ENCODE measurements around the gene ESPN. TPM values are rescaled to one million over a fixed set of nuclear protein-coding genes. Genes with fewer than 3 reads are reported as not detected.

Gene ESPN
- total RNA-seq, 1 experiment from 2014 or later: not detected

DNA sequence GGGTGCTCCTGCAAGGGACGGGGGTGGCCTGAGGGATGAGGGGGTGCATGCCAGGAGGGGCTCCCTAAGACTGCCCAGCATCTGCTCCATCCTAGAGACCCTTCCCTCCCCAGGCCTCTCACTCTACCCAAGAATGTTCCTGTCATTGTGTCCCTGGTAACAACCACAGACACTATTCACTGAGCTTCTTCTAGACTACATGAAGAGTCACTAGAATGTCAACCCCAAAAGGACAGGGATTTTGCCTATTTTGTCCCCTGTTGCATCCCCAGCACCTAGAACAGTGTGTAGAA, 38.5 kb downstream of the ESPN start:
- DNase-seq (ENCODE audit: low read depth): no peak

DNA sequence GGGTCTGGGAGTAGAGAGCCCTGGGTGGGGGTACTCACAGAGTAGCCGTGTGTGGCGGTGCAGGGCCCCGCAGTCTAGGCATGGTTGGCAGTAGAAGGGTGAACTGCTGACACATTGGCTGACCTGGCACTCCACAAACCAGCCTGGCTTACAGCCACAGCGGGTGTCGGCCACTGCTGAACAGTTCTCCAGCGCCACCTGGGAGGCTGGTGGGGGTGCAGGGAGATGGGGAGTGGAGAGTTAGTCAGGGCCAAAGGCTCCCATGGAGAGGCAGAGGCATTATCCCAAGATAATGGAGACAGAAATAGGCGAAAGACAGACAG, 39.9 kb downstream of the ESPN start:
- no peak for DNase-seq (ENCODE audit: low read depth)

DNA sequence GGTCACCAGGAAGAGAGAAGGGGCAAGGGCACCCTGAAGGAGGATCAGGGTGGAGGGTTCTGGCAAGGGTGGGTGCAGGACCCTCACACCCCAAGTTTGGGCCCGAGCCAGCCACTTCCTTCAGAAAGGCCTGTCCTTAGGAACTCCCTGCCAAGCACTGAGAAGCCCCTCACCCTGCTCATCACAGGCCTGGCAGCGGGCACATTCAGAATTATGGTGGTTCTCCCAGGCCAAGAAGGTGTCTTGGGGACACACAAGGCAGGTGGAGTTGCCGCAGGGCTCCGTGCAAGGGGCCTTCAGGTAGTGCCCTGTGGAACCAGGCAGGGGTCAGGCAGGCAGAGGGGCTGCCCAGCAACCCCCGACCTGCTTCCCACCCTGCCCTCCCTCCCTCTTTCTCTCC, 40.3 kb downstream of the ESPN start:
- DNase-seq (ENCODE audit: low read depth): no peak

DNA sequence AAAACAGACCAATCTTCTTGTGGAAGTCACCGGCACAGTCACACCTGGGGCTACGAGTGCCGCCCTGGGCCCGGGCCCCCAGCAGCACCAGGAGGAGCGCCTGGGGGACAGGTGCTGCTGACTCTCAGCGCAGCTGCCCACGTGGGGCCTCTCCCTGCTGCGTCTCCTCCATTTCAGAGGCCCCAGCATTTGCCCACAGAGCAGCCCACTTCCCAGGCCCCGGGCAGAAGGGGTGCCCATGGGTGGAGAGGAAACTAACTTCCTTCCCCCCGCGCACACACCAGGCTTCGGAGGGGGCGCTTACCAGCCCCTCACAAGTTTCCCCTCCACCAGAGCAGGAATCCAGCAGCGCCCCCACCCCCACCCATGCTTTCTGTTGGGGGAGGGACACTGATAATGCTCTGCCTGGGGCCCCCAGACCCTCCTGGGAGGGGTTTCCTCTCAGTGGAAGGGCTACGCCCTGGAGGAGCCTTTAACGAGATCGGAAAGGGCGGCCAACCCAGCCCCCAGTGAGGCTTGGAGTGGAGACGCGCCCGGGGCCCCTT, 41.0 kb downstream of the ESPN start:
- DNase-seq (ENCODE audit: low read depth): no peak

DNA sequence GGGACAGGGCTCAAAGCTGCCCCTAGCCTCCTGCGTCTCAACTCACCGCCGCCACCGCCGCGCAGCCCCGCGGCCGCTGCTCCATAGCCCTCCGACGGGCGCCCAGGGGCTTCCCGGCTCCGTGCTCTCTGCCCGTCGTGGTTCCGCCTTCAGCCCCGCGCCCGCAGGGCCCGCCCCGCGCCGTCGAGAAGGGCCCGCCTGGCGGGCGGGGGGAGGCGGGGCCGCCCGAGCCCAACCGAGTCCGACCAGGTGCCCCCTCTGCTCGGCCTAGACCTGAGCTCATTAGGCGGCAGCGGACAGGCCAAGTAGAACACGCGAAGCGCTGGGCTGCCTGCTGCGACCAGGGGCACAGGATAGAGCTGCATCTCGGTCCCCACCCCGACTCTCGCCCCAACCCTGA, 41.4 kb downstream of the ESPN start, which contains the start of gene TNFRSF25:
Gene TNFRSF25, minus strand, starts transcription at position 151 of the 400 bp plus-strand sequence. Its CDS starts 66 bp downstream, at position 85.
- no peak for DNase-seq (ENCODE audit: low read depth)

DNA sequence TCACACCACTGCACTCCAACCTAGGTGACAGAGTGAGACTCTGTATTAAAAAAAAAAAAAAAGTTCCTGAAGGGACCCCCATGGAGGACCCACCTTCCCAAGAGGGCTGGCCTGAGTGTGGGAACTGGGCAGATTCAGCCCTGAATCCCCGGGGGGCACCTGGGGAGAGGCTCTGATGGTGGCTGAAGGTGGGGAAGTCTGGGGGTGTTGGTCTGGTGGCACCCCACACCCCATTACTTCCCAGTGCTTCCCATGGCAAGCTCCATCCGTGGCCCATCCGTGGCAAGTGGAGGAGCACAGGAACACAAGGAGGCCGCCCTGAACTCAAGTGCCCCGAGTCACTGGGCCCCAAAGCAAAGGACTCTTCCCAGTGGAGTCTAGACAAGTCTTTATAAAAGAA, 42.2 kb downstream of the ESPN start:
- no peak for DNase-seq (ENCODE audit: low read depth)

DNA sequence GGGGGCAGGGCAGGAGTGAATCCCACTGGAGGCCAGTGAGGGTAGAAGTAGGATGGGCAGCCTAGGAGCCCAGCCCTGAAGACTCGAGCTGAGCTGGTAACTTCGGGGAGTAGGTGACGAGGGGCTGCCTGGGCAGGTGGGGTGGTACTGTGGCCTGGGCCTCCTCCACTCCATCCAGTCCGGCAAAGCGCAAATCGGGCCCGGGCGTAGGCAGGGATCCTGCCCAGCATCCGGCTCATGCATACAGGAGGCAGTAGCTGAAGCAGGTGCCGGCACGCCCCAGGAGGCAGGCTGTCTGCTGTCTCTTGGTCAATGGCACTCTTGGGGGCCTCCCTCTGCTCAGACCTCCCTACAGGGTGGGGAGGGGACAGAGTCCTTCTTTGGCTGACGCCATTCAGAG, 42.6 kb downstream of the ESPN start:
- DNase-seq (ENCODE audit: low read depth): no peak

DNA sequence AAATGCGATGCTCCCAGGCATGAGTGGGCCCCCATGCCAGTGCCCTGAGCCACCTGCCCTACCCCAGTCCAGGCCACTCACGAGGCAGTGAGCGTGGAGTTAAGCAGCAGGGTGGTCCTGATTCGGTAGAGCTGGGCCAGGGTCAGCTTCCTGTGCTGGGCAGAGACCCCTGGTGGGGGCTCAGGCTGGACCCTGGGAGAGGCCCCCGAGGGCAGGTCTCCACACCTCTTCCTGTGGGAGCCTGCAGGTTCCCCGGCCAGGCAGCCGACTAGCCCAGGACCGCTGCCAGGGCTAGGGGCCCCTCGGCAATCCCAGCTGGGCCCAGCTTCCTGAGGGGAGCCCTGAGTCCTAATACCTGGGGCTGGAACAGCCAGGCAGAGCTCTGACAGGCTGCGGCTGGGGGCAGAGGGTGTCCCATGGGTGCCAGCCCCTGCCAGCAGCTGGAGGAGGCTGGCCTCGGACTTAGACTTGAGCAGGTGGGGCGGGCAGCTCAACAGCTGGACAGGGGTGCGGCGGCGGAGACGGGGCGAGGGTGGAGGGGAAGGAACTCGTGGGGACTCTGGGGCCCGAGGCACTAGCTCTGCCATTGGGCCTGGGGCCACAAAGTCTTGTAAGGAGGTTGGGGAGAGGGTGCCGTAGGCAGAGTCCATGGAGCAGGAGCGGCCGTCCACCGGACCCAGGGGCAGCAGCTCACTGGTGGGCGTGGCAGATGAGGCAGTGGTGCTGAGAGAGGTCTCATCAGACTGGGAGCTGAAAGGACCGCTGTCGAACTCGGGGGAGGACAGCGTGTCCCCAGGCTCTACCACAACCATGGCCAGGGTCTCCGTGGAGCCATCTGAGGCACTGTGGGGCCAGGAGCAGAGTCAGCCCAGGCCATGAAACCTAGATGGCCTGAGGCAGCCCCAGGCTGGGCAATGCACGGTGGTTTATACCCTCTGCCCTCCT, 43.4 kb downstream of the ESPN start:
- DNase-seq (ENCODE audit: low read depth): no peak

DNA sequence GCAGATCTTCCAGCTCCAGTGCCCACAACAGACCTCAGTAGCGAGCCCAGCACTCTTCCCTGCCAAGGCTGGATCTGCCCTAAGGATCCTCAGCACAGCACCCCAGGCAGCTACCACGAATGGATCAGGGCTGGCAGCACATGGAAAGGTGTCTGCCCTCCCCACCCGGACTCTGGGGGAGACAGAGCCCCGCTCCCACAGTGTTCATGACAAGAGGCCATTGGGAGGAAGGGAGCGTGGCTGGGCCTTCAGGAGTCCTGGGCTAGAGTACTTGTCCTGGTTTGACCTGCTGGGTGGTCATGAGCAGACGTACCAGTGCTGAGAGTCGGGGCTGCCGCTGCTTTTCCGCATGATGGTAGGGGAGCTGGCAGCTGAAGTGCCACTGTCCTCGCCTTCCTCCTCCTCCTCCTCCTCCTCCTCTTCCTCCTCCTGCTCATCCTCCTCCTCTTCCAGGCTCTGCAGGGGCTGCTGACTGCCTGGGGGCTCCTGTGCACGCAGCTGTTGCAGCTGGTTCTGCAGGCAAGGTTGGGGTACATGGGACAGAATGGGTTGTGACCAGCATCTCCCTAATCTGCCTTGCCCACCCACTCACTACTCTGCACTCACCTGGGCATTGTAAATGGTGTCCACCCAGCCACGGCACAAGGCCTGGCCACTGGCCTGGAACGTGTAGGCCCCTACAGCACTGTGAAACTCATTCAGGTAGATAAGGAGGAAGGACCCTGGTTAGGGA, 44.3 kb downstream of the ESPN start:
- no peak for DNase-seq (ENCODE audit: low read depth)

DNA sequence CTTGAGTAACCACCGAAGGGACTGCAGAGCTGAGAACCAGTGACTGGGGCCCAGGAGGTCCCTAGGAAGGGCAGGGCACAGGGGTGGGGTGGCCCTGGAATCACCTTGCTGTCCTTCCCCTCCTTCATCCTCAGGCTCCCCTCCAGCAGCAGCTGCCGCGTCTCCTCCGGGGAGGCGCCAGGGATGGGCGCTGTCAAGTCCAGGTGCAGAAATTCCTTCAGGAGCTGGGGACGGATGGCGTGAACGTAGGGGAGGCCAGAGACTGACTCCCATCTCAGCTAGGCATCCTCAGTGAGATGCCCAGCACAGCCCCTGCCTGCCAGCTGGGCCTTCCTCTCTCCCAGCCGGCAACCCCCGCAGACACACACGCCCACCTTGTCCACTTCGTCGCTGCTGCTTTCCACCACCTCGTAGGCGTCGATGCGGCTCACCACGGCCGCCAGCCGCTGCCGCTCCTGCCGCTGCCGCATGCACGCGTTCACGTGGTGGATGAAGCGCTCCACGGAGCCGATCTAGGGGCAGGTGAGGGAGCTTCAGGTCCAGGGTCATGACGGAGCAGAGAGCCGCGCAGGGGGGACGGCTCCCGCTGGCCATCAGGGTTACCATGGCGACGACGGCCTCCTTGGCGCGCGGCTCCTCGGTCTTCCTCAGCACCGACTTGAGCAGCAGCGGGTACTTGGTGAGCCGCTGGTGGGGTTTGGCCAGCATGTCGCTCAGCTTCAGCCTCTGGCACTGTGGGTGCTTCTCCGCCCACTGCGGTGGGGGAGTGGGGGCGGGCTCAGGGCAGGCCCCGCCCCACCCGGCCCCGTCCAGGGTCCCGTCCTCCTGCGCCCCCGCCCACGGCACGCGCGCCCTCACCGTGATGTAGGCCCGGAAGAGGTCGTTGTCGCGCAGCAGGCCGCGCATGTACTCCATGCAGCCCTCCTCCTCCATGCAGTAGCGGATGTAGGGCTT, 45.8 kb downstream of the ESPN start:
- DNase-seq (ENCODE audit: low read depth): no peak

DNA sequence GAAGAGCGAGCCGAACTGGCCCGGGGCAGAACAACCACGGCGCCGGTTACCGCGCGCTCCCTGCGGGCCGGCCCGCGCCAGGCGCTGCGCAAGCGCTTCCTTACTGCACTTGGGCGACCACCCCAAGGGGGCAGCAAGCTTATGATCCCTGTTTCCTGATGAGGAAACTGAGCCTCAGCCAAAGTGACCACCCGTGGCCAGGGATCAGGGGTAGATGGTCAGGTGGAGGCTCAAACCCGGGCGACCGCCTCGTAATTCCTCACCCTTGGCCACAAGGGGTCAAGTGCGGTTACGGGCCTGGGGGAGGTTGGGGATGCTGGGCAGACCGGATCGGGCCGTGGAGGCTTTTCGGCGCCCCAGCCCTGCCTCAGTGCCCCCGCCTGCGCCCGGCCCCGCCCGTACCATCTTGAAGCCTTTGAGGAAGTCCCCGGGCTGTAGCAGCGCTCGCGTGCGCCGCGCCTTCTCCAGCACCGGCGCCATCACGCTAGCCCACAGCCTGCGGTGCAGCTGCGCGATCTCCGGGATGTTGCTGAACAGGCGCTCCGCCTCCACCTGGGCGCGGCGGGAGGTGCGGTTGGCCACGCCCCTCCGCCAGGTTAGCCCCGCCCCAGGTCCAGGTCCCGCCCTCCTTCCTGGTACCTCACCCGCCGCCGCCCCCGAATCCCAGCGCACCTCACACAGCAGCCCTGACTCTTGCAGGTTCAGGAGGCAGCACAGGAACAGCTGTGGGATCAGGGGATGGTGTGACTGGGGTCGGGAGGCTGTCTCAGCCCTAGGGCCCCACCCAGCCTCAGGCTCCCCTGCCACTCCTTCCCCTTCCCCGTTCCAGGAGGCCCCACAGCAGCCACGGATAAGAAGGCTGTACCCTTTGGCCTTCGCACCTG, 46.8 kb downstream of the ESPN start:
- DNase-seq (ENCODE audit: low read depth): no peak

DNA sequence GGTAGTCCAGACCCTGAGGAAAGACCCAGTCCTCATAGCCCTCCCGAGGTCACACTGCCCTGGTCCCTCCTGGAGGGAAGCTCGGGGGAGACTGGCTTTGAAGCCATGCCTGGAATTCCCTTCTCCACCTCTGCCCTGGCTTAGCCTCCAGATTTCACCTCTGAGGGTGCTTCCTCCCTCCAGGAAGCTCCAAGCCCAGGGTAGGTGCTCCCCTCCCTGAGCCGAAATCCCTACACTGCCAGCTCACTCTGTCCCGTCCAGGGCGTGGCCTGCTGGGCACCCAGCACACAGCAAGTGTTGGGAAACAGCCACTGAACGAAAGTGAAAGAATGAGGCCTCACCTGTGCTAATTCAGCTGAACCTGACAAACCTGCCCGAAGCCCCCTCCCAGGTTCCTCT, 47.4 kb downstream of the ESPN start:
- no peak for DNase-seq (ENCODE audit: low read depth)

DNA sequence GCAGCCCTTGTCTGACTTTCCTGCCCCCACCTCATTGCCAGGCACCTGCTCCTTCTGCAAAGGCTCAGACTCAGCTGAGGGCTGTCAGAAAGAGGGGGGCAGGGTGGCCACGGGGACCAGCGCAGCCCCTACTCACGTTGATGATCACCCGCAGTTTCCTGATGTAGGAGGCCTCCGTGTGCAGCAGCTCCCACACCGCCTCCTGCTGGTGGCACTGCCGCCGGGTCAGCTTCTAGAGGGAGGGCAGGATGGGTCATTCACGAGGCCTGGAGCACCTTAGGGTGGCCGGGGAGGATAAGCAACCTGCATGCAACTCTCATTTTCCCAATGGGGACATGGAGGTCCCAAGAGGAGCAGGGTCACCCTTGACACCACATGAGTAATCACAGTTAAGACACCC, 47.8 kb downstream of the ESPN start:
- DNase-seq (ENCODE audit: low read depth): no peak

DNA sequence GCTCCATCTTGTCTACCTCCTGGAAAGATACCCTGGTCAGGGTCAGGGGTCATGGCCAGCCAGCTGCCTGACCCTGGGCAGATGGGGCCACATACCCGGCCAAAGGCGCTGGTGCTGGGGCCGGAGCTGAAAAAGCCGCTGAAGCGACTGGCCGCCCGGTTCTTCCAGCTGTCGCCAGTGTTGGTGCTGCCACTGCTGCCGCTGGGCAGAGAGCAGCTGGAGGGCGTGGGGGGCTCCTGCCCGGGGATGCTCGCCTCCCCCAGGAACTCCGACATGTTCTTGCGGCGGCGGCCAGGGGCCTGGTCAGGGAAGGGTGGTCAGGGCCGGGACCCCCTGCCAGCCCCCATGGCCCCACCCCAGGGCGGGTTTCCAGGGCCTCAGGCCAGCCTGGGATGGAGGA, 48.6 kb downstream of the ESPN start:
- no peak for DNase-seq (ENCODE audit: low read depth)

DNA sequence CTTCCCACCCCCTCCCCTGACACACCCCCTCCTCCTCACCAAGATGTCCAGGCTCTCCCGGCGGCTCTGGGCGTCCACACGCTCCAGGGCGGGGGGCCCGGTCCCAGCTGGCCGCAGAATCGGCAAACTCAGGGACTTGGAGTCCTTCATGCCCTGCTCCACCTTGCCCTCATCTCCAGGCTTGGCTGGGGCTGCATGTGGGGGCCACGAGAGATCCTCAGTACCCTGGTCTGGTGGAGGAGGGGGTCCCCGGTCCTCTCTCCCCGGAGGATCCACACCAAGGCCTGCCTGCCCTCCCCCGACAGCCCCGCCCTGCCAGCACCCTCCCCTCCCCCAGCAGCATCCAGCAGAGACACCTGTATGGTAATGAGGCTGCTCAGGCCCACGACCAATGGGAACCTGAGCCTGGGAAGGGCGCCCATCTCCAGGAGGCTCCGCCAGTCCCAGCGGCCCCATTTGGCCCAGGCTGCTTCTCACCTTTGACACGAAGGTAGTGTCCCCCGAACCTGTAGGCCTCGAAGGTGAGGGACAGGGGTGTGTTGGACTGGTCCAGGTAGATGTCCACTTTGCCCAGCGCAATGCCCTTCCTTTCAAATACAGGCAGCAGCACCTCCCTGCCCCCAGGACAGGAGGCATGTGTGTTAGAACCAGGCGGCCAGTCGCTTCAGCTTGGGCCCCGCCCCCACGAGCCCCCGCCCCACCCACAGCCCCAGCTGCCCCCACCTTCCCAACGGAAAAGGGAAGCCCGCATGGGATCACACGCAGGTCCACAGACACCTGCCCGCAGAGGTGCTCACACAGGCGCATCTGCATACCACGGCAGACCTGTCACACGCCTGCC, 49.6 kb downstream of the ESPN start:
- DNase-seq (ENCODE audit: low read depth): no peak

DNA sequence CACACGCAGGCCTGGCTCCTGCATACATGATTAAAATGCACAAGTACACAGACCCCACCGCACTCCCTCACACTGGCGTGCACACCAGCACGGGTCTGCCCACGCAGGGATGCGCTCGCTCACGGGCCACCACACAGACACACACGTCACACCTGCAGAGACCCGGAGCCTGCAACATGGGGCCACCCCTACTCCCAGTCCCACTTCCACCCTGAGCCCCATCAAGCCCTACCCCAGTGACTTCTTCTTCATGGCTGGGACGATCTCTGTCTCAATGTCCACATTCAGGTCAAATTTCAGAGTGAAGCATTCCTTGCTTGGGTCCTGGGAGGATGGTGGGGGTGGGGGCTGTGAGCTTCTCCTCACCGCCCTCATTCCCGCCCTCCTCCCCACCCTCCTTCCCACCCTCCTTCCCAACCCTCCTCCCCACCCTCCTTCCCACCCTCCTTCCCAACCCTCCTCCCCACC, 50.3 kb downstream of the ESPN start:
- no peak for DNase-seq (ENCODE audit: low read depth)

DNA sequence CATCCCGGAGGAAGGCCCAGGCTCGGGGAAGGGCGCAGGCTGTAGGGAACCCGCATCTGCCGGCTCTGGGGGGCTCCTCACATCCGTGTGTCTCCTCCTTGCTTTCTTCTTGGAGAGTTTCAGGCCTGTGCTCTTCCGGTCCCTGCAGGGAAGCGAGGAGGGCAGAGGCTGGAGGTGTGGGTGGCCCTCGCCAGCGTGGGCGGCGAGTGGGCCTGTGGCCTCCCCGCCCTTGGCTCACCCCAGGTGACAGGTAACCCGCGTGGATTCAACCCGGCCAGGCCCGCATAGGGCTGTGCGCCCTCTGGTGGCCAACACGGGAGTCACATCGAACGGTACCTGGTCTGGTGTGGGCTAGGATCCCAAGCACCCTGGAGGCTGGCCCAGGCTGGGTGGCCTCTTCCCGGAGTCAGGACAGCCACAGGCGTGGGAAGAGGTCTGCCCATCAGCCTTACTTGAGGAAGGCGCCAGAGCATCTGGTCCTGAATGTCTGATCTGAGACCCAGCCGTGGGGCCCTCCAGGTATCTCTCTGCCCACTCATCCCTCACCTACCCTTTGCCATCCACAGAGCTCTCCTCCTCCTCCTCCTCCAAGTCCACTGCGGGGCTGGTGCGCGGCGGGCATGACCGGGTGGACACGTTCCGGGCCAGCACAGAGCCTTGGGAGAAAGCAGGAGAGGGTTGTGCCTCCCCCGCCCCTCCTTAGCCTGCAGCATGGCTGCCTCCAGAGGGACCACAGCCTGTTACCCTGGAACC, 51.0 kb downstream of the ESPN start:
- no peak for DNase-seq (ENCODE audit: low read depth)

DNA sequence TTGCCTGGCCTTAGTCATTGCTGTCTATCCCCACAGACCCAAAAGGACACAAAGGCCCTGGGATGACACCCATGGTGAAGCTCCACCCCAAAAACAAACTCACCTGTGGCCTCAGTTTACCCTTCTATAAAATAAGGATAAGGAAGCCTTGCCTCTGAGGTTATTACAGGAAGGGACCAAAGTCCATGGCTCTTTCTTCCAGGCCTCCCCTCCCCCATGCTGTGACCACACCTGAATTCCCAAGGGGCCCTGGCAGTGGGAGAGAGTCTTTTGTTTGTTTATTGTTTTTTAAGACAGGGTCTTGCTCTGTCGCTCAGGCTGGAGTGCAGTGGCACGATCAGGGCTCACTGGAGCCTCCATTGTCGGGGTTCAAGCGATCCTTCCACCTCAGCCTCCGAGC, 51.9 kb downstream of the ESPN start:
- DNase-seq (ENCODE audit: low read depth): no peak

All from LHCN-M2 (cell line).